B cell (primary cell): ENCODE measurements around the gene LRIT2. TPM values are rescaled to one million over a fixed set of nuclear protein-coding genes. Genes with fewer than 3 reads are reported as not detected.

Experiments used
- ATAC-seq: fragments of 200-7000 bp; cut with Tn5 transposase; one replicate; pipeline ENCODE4 v1.10.0; 2021; ENCODE audit warnings: low read depth, mild to moderate bottlenecking, moderate number of reproducible peaks, moderate library complexity
- CTCF ChIA-PET: fragments of 350-600 bp; sonication (Branson Sonifier 250); formaldehyde crosslinking; loops from one replicate; lab custom pipeline; 2021; ENCODE audit warnings: antibody characterized with exemption, inconsistent platforms; lab: Charles Lee
- POLR2A ChIA-PET: fragments of 350-600 bp; sonication (Branson Sonifier 250); formaldehyde crosslinking; loops from one replicate; lab custom pipeline; 2021; ENCODE audit warnings: antibody characterized with exemption; lab: Charles Lee
- DNase-seq: peaks from one replicate; pipeline ENCODE4 v3.0.0; 2013
- H2AFZ ChIP-seq: 2 replicates; pipeline ENCODE4 v1.6.1; 2012; ENCODE audit warnings: mild to moderate bottlenecking, low read depth, low read length; ENCODE audit not compliant: insufficient read depth, poor library complexity, severe bottlenecking
- H3K27ac ChIP-seq, 2 donors: 1 replicate in 1 of 2; 2 replicates in 1 of 2; pipeline ENCODE4 v1.5.1; 2012 to 2013; ENCODE audit warnings: low read length in 2 of 2, mild to moderate bottlenecking in 2 of 2, moderate library complexity in 1 of 2
- H3K27me3 ChIP-seq, 4 experiments: fragments of 200-600 bp in 1 of 4; sonication (generic) in 1 of 4; replicated peaks in 1 of 4; 1 replicate in 2 of 4; 2 replicates in 2 of 4; pipeline versions ENCODE4 v1.6.1 to v1.7.0; 2013 to 2016; ENCODE audit warnings: low read length in 3 of 4, mild to moderate bottlenecking in 2 of 4, mixed read lengths in 1 of 4, moderate library complexity in 1 of 4; ENCODE audit not compliant: insufficient read depth in 4 of 4, control insufficient read depth in 3 of 4; ENCODE audit errors: control extremely low read depth in 1 of 4
- H3K36me3 ChIP-seq, 2 experiments: replicated peaks in 1 of 2; 1 replicate in 1 of 2; 2 replicates in 1 of 2; pipeline versions ENCODE4 v1.6.1 to v1.7.1; 2013; ENCODE audit warnings: low read length in 1 of 2; ENCODE audit not compliant: insufficient read depth in 2 of 2, control insufficient read depth in 1 of 2; ENCODE audit errors: control extremely low read depth in 1 of 2, extremely low read depth in 1 of 2
- H3K4me1 ChIP-seq, 2 donors: fragments of 200-600 bp in 1 of 2; sonication (generic) in 1 of 2; 1 replicate in 1 of 2; 2 replicates in 1 of 2; pipeline versions ENCODE4 v1.5.1 to v1.6.1; 2013 to 2017; ENCODE audit warnings: low read length in 2 of 2; ENCODE audit not compliant: control insufficient read depth in 2 of 2, insufficient read depth in 2 of 2
- H3K4me2 ChIP-seq: replicated peaks from 2 replicates; pipeline ENCODE3; 2012; ENCODE audit warnings: mild to moderate bottlenecking, low read depth, low read length; ENCODE audit not compliant: poor library complexity, severe bottlenecking
- H3K4me3 ChIP-seq, 5 experiments: fragments of 200-600 bp in 1 of 5; sonication (generic) in 1 of 5; 1 replicate in 3 of 5; 2 replicates in 2 of 5; pipeline versions ENCODE4 v1.5.1 to v1.7.0; 2011 to 2016; ENCODE audit warnings: low read length in 4 of 5, mild to moderate bottlenecking in 4 of 5, low read depth in 2 of 5, control low read depth in 1 of 5, moderate library complexity in 1 of 5; ENCODE audit not compliant: insufficient read depth in 1 of 5; ENCODE audit errors: control extremely low read depth in 1 of 5, extremely low read depth in 1 of 5
- H3K79me2 ChIP-seq: fragments of 200-600 bp; sonication (generic); one replicate; pipeline ENCODE4 v1.6.0; 2016; ENCODE audit warnings: low read length; ENCODE audit not compliant: control insufficient read depth, insufficient read depth
- H3K9ac ChIP-seq: fragments of 200-600 bp; sonication (generic); 2 replicates; pipeline ENCODE4 v1.6.1; 2017; ENCODE audit warnings: mild to moderate bottlenecking, low read length, moderate library complexity
- H3K9me3 ChIP-seq, 3 donors: one replicate each; pipeline versions ENCODE4 v1.6.1 to v1.7.1; 2013; ENCODE audit warnings: low read length in 2 of 3; ENCODE audit not compliant: control insufficient read depth in 2 of 3, insufficient read depth in 1 of 3; ENCODE audit errors: control extremely low read depth in 1 of 3
- H4K20me1 ChIP-seq: 2 replicates; pipeline ENCODE4 v1.6.0; 2012; ENCODE audit warnings: mild to moderate bottlenecking, low read length; ENCODE audit not compliant: insufficient read depth, control insufficient read depth, poor library complexity, severe bottlenecking
- H3K27ac Mint-ChIP-seq: one replicate; pipeline ENCODE4 v1.8.0; 2021; ENCODE audit warnings: mixed read lengths
- H3K27me3 Mint-ChIP-seq: one replicate; pipeline ENCODE4 v1.8.0; 2021; ENCODE audit warnings: mixed read lengths
- H3K4me1 Mint-ChIP-seq: one replicate; pipeline ENCODE4 v1.8.0; 2021; ENCODE audit warnings: mixed read lengths
- H3K4me3 Mint-ChIP-seq: one replicate; pipeline ENCODE4 v1.8.0; 2021; ENCODE audit warnings: mixed read lengths
- H3K9me3 Mint-ChIP-seq: one replicate; pipeline ENCODE4 v1.8.0; 2022; ENCODE audit warnings: mixed read lengths; ENCODE audit not compliant: insufficient read depth
- EZH2 ChIP-seq: IDR thresholded peaks from 2 replicates; pipeline ENCODE4 v1.6.1; 2012; ENCODE audit warnings: borderline replicate concordance, low read depth, mild to moderate bottlenecking, moderate library complexity, low read length; ENCODE audit not compliant: insufficient read depth, poor library complexity, severe bottlenecking
- WGBS: methylation state at CpG from one replicate; pipeline ENCODE4 v1.1.5; 2013; ENCODE audit warnings: missing lambda C conversion rate; ENCODE audit not compliant: insufficient coverage; 5-methylcytosine and 5-hydroxymethylcytosine counted together
- intact Hi-C: fragments of 100-400 bp; cut with micrococcal nuclease; formaldehyde crosslinking; loops from one replicate; pipeline ENCODE4 v1.10.0; 2022
- polyA plus RNA-seq: library from polyadenylated mRNA; depleted of rRNA; stranded (reverse); fragments of >200 nt; gene quantifications from 2 replicates; pipeline ENCODE4 v1.2.3, GENCODE V29; 2012
- total RNA-seq, 2 donors: library from RNA; stranded (reverse); fragments of 120-200 nt in 1 of 2; gene quantifications; 1 replicate in 1 of 2; 2 replicates in 1 of 2; pipeline versions ENCODE4 v1.2.3 to v1.2.4, GENCODE V29; 2013 to 2022
- TF ChIP-seq, protein P1 (sequence below): fragments of 200-600 bp; IDR thresholded peaks from one replicate; pipeline ENCODE4 v1.8.0; 2022; ENCODE audit warnings: antibody characterized with exemption, mild to moderate bottlenecking

LRIT2 gene
- total and polyA plus RNA-seq, 2 donors (not counting 1 experiment from before 2014, with no cell fraction given), result not detected

DNA sequence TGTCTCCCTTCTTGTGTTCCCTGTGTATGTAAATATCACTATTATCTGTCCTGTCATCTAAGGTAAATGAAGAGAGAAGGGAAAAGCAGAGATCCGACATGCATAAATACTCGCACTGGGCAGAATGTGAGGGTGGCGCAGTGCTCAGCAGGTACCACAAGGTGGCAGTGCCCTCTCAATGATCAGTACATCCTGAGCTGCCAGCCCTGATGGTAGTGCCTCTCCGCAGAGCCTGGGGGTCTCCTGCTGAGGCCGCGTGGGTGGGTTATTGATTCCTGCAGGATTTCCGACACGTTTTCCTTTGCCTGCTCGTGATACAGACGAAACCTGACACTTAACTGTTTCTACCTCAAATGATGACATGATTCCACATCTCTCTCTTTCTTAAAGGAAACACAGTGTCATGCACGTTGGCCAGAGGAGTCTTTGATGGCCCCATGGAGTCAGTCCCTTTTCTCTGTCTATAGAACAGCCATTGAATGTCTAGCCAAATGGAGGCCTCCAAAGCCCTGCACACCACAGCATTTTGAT lies 39.3 kb upstream of the LRIT2 start:
- Histone ChIP-seq H3K9ac (no peak overlapping the region), H3K36me3 (no peaks in the 10 kb centered on the region), H2AFZ (no peak overlapping the region), H3K9me3 (no peaks in the 10 kb centered on the region), H4K20me1 (no peaks in the 10 kb centered on the region), H3K4me1 (no peaks in the 10 kb centered on the region), H3K27me3 (peaks cover 0 to 18% (median 4%) of the 10 kb centered on the region in 4 experiments), H3K79me2 (no peaks in the 10 kb centered on the region), H3K4me2 (no peak overlapping the region), H3K27ac (no peak overlapping the region), H3K4me3 (no peak overlapping the region)
- no peak for TF ChIP-seq EZH2
- TF ChIP-seq, protein P1, sequence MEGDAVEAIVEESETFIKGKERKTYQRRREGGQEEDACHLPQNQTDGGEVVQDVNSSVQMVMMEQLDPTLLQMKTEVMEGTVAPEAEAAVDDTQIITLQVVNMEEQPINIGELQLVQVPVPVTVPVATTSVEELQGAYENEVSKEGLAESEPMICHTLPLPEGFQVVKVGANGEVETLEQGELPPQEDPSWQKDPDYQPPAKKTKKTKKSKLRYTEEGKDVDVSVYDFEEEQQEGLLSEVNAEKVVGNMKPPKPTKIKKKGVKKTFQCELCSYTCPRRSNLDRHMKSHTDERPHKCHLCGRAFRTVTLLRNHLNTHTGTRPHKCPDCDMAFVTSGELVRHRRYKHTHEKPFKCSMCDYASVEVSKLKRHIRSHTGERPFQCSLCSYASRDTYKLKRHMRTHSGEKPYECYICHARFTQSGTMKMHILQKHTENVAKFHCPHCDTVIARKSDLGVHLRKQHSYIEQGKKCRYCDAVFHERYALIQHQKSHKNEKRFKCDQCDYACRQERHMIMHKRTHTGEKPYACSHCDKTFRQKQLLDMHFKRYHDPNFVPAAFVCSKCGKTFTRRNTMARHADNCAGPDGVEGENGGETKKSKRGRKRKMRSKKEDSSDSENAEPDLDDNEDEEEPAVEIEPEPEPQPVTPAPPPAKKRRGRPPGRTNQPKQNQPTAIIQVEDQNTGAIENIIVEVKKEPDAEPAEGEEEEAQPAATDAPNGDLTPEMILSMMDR, result peak; percentile 96
- POLR2A ChIA-PET, result no interaction called here
- intact Hi-C loops, result loop anchor here (1.0 to 2.0 kb wide), 2 partner anchors 110 to 273 kb away; no protein-coding TSS in a partner anchor
- ATAC-seq (peak; percentile 91), DNase-seq (peak; percentile 73)
- Mint-ChIP-seq H3K9me3 (no peaks in the 10 kb centered on the region), H3K27me3 (peaks cover 49% of the 10 kb centered on the region), H3K27ac (no peak overlapping the region), H3K4me3 (no peak overlapping the region), H3K4me1 (no peaks in the 10 kb centered on the region)
- 9% methylated on average over 5 of the region's 11 CpGs for WGBS
- CTCF ChIA-PET, result interaction anchor here (0.5 to 10.7 kb wide), 15 partner anchors 8 to 281 kb away, joined by 3 to 267 read pairs (median 4); no protein-coding TSS in a partner anchor

DNA sequence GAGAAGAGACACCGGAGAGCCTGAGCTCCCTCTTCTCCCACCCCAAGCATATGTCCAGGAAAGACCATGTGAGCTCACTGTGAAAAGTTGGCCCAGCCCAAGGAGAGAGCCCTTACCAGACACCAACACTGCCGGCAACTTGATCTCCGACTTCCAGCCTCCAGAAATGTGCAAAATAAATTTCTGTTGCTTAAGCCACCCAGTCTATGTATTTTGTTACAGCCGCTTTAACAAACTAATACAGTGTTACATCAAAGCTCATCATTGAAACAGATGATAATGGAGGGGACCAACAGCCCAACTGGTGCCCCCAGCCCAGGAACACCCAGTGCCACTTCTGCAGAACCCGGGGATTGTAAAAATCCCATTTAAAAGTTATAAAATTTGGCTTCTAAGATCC lies 38.4 kb upstream of the LRIT2 start:
- no peaks in the 10 kb centered on the region for H3K4me1 Mint-ChIP-seq
- DNase-seq, result no peak
- Histone ChIP-seq H3K27me3 (peaks cover 0 to 18% (median 2%) of the 10 kb centered on the region in 4 experiments), H4K20me1 (no peaks in the 10 kb centered on the region), H3K79me2 (no peaks in the 10 kb centered on the region), H3K4me3 (no peak overlapping the region), H3K9me3 (no peaks in the 10 kb centered on the region), H3K4me1 (no peaks in the 10 kb centered on the region), H3K27ac (no peak overlapping the region), H3K4me2 (no peak overlapping the region), H3K9ac (no peak overlapping the region), H2AFZ (no peak overlapping the region), H3K36me3 (no peaks in the 10 kb centered on the region)
- intact Hi-C loops, result loop anchor here (1.0 to 2.0 kb wide), 2 partner anchors 111 to 274 kb away; no protein-coding TSS in a partner anchor
- H3K4me3 Mint-ChIP-seq, result no peak overlapping the region
- POLR2A ChIA-PET, result no interaction called here
- CTCF ChIA-PET, result interaction anchor here (1.0 to 10.7 kb wide), 10 partner anchors 12 to 281 kb away, joined by 3 to 267 read pairs (median 4); no protein-coding TSS in a partner anchor
- no peak for ATAC-seq
- no peak overlapping the region for H3K27ac Mint-ChIP-seq
- TF ChIP-seq, protein P1, result no peak
- no peak for TF ChIP-seq EZH2
- H3K9me3 Mint-ChIP-seq, result no peaks in the 10 kb centered on the region
- H3K27me3 Mint-ChIP-seq, result peaks cover 53% of the 10 kb centered on the region
- 97% methylated on average over 4 of the region's 5 CpGs for whole genome bisulfite sequencing
